Activated CD8-positive, alpha-beta memory T cell treated with anti-CD3 and anti-CD28 coated beads for 1 hour (primary cell): ENCODE results near the gene EFS.
"Not testable (repeated sequence)": the region's sequence is repeated elsewhere in the genome, so short reads cannot be mapped to it uniquely, and the experiment has no call there.

Source experiments
- DNase-seq, 2 donors: peaks; one replicate each; pipeline ENCODE4 v3.0.0-alpha.2; 2020; ENCODE audit warnings: low read depth in 1 of 2; ENCODE audit errors: extremely low read depth in 1 of 2

The EFS gene

GRCh38 chr14:23399591-23399990, 34.6 kb upstream of the EFS start:
- no peak for DNase-seq

GRCh38 chr14:23399136-23399535, 34.2 kb upstream of the EFS start:
- no peak for DNase-seq

- no peak for DNase-seq
Observed at GRCh38 chr14:23398348-23398747, 33.4 kb upstream of the EFS start.

- DNase-seq, result no peak
Observed at GRCh38 chr14:23396781-23397407, 31.9 kb upstream of the EFS start.

GRCh38 chr14:23396126-23396525, 31.2 kb upstream of the EFS start:
- no peak for DNase-seq

- DNase-seq, result no peak
Observed at GRCh38 chr14:23392613-23393012, 27.6 kb upstream of the EFS start.

GRCh38 chr14:23389871-23390270, 24.9 kb upstream of the EFS start:
- not testable (repeated sequence) for DNase-seq

- no peak for DNase-seq
Observed at GRCh38 chr14:23389396-23389795, 24.4 kb upstream of the EFS start.

GRCh38 chr14:23388996-23389395, 24.0 kb upstream of the EFS start:
- no peak for DNase-seq

- no peak for DNase-seq
Observed at GRCh38 chr14:23387916-23388882, 23.2 kb upstream of the EFS start.

GRCh38 chr14:23386999-23387398, 22.0 kb upstream of the EFS start:
- DNase-seq, result no peak

GRCh38 chr14:23386266-23386657, 21.3 kb upstream of the EFS start:
- DNase-seq, result not testable (repeated sequence)

GRCh38 chr14:23385642-23386265, 20.8 kb upstream of the EFS start:
- no peak for DNase-seq

GRCh38 chr14:23385244-23385641, 20.3 kb upstream of the EFS start:
- no peak for DNase-seq

GRCh38 chr14:23384364-23385080, 19.6 kb upstream of the EFS start:
- DNase-seq, result no peak

- DNase-seq, result no peak
Observed at GRCh38 chr14:23382731-23383440, 17.9 kb upstream of the EFS start.

GRCh38 chr14:23382276-23382675, 17.3 kb upstream of the EFS start:
- no peak for DNase-seq

- DNase-seq, result no peak
Observed at GRCh38 chr14:23381871-23382270, 16.9 kb upstream of the EFS start.

- no peak for DNase-seq
Observed at GRCh38 chr14:23380976-23381375, 16.0 kb upstream of the EFS start.

GRCh38 chr14:23380197-23380914, 15.4 kb upstream of the EFS start:
- DNase-seq, result no peak
